Stimulated activated memory B cell treated with anti-CD40 and anti-IgM and Interleukin-4, amounts not matched to agents 10 μg/mL and 1 μg/mL and 100 μg/mL, for 72 hours (primary cell): ENCODE measurements around the gene TTLL3.

Experiments used
- ATAC-seq: fragments of 150-1000 bp; cut with Tn5 transposase; 2 replicates; pipeline ENCODE4 v1.10.0; 2021
- H3K27ac Mint-ChIP-seq: one replicate; pipeline ENCODE4 v1.8.0; 2022; ENCODE audit warnings: mild to moderate bottlenecking, mixed read lengths
- H3K27me3 Mint-ChIP-seq: one replicate; pipeline ENCODE4 v1.8.0; 2022; ENCODE audit warnings: mixed read lengths
- H3K36me3 Mint-ChIP-seq: one replicate; pipeline ENCODE4 v1.8.0; 2022; ENCODE audit warnings: mixed read lengths
- H3K4me1 Mint-ChIP-seq: one replicate; pipeline ENCODE4 v1.8.0; 2022; ENCODE audit warnings: mixed read lengths
- H3K4me3 Mint-ChIP-seq: one replicate; pipeline ENCODE4 v1.8.0; 2022; ENCODE audit warnings: mild to moderate bottlenecking, moderate library complexity, mixed read lengths
- H3K9me3 Mint-ChIP-seq: one replicate; pipeline ENCODE4 v1.8.0; 2022; ENCODE audit warnings: mixed read lengths

Gene TTLL3

DNA sequence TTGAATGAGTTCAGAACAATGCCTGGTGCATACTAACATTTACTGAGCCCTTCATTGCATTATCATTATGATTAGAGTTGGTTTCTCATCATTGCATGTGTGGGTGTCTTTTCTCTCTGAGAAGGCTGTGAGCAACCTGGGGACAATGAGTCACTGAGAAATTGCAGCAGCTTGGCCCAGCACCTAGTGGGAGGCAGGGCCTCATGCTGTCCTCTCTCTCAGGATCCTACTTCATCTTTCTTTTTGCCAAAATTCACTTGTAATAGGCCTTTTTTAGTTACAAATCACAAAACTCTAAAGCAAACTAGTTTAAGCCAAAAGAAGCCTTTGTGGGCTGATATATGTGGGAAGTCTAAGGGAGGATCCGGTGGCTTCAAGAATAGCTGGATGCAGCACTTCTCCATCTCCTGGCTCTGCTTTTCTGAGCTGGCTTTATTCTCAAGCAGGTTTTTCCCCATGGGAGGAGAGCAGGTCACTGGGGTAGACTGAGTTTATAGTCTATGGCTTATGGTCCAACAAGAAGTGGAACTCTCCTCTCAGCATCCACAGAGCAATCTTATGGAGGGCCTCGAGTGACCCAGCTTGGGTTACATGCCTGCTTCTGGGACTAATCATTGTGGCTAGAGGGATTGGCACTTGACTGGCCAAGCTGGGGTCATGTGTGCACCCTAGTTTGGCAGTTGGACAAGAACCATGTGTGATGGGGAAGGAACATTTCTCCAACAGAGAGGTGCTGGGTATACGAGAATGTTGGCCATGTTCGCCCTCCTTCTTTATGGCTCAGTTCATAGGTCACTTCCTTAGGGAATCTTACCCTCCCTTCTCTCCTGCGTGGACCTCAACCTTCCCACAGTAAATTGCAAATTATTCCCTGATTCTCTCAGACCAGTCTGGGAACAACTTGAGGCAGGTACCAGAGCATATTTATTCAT is 31.7 kb upstream of the TTLL3 start:
- Mint-ChIP-seq H3K27ac (peak overlapping the region; percentile 97), H3K36me3 (peaks cover 20% of the 10 kb centered on the region), H3K4me1 (peaks cover 63% of the 10 kb centered on the region), H3K27me3 (no peaks in the 10 kb centered on the region), H3K9me3 (no peaks in the 10 kb centered on the region), H3K4me3 (no peak overlapping the region)
- ATAC-seq, result peak; percentile 55

DNA sequence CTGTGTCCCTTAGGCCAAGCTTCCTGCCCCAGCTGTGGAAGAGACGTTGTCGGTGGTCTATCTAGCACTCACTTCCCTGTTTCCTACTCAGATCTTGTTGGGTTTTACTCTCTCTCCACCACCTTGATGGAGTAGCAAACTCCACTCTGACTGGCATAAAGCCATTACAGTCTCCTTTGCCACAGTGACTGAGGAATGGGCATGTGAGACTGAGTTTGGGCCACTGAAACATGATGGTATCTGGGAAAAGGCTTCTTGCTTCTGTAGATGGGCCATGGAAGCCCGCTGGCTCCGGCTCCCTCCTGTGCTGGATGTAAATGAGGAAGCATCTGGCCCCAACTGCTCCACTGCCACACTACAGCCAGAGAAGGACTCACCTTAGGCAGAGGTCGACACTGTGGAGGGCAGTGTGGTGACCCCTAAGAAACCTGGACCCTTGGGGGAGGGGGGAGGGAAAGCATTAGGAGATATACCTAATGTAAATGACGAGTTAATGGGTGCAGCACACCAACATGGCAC is 30.9 kb upstream of the TTLL3 start:
- no peaks in the 10 kb centered on the region for H3K9me3 Mint-ChIP-seq
- H3K27ac Mint-ChIP-seq, result peak overlapping the region; percentile 97
- H3K4me1 Mint-ChIP-seq, result peaks cover 63% of the 10 kb centered on the region
- H3K27me3 Mint-ChIP-seq, result no peaks in the 10 kb centered on the region
- ATAC-seq, result no peak
- H3K36me3 Mint-ChIP-seq, result peaks cover 27% of the 10 kb centered on the region
- no peak overlapping the region for H3K4me3 Mint-ChIP-seq

DNA sequence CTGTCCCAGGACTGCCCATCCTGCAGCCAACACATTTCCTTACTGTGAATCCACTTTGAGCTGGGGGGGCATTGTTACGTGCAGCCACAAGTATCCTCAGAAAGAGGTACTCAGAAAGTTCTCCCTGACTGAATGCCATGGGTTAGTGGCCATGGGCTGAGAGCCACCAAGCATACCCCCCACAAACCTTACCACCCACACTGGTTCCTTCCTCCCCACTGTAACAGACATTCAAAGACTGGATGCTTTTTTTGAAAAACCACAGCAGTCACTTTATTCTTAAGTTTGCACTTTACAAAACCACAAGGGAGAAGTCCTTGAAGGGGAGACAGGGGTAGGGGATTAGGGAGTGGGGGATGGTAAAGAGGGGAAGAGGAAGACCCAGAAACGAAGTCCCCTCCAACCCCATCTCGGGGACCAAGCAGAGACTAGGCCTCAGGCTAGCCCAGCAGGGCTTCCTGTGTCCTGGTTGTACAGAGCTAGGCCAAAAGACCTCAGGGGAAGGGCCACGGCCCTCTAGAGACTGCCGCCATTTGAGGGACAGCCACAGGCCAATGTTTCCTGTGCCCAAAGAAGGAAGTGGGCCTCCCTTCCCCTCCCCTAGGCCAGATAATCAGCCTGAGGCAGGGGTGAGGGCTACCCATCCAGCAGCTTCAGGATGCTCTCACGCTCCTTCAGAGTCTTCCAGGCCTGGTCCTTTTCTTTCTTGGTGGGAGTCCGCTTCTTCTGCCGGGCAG is 30.2 kb upstream of the TTLL3 start:
- Mint-ChIP-seq H3K36me3 (peaks cover 29% of the 10 kb centered on the region), H3K4me3 (peak overlapping the region; percentile 55), H3K9me3 (no peaks in the 10 kb centered on the region), H3K27ac (peak overlapping the region; percentile 97), H3K4me1 (peaks cover 63% of the 10 kb centered on the region), H3K27me3 (no peaks in the 10 kb centered on the region)
- ATAC-seq, result peak; percentile 93

DNA sequence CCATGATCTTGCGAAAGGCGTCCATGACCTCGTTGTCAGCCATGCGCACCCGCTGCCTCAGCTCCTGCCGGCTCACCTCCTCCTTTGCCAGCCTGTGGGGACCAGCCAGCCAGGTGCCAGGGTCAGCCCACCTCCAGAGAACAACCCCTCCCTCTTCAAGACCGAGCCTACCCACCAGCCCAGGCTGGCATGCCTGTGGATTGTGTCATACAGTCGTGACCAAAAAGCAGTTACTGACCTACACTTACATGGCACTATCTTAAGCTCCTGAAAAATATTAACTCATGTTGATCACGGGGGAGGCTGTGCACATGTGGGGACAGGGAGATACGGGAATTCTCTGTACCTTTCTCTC is 29.6 kb upstream of the TTLL3 start:
- H3K9me3 Mint-ChIP-seq, result no peaks in the 10 kb centered on the region
- peak overlapping the region; percentile 97 for H3K27ac Mint-ChIP-seq
- peaks cover 35% of the 10 kb centered on the region for H3K36me3 Mint-ChIP-seq
- peak overlapping the region; percentile 55 for H3K4me3 Mint-ChIP-seq
- H3K27me3 Mint-ChIP-seq, result no peaks in the 10 kb centered on the region
- H3K4me1 Mint-ChIP-seq, result peaks cover 63% of the 10 kb centered on the region
- ATAC-seq, result peak; percentile 1

DNA sequence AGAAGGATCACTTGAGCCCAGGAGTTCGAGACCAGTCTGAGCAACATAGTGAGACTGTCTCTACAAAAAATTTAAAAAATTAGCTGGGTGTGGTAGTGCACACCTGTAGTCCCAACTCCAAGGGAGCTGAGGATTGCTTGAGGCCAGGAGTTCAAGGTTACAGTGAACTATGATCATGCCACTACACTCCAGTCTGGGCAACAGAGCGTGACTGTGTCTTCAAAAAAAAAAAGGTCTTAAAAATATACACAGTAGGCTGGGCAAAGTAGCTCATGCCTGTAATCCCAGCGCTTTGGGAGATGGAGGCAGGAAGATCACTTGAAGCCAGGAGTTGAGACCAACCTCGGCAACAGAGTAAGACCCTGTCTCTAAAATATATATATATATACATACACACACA is 29.2 kb upstream of the TTLL3 start:
- no peaks in the 10 kb centered on the region for H3K27me3 Mint-ChIP-seq
- peaks cover 40% of the 10 kb centered on the region for H3K36me3 Mint-ChIP-seq
- H3K4me3 Mint-ChIP-seq, result peak overlapping the region; percentile 55
- peaks cover 63% of the 10 kb centered on the region for H3K4me1 Mint-ChIP-seq
- H3K9me3 Mint-ChIP-seq, result no peaks in the 10 kb centered on the region
- peak overlapping the region; percentile 97 for H3K27ac Mint-ChIP-seq
- no peak for ATAC-seq

DNA sequence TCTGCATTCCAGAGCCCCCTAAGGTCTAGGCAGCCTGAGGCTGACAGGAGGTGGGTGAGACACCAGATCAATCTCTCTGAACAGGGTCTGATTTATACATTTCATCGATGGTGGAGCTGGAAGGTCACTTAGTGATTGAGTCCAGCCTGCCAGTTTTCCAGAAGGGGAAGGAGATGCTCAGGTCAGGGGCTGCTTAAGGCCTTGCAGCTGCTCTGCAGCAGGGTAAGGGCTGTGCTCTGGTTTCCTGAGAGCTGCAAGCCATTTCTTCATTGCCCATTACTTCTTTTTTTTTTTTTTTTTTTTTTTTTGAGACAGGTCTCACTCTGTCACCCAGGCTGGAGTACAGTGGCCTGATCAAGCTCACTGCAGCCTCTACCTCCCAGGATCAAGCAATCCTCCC is 28.5 kb upstream of the TTLL3 start:
- H3K9me3 Mint-ChIP-seq, result no peaks in the 10 kb centered on the region
- no peak for ATAC-seq
- no peak overlapping the region for H3K4me3 Mint-ChIP-seq

DNA sequence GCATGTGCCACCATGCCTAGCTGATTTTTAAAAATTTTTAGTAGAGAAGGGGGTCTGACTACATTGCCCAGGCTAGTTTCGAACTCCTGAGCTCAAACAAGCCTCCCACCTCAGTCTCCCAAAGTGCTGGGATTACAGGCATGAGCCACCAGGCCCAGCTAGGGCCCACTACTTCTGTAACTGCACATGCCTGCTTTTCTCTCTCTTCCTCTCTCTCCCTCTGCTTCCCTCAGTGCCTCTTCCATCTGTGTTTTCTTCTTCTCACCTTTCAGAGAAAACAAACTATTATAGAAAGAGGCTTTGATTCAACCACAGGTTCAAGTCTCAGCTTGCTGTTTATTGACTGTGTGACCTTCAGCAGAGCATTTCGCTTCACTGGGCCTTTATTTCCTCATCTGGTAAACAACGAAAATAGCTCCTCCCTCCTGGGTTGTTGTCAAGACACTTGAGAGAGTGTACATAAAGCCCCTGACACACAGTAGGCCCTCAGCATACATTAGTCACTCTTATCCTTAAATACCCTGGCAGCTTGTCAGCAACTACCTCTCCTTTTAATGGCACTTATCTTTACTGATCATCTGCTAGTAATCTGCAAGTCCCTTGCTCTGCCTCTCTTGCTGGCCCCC is 28.0 kb upstream of the TTLL3 start:
- Mint-ChIP-seq H3K36me3 (peaks cover 51% of the 10 kb centered on the region), H3K4me3 (peak overlapping the region; percentile 26), H3K27ac (peak overlapping the region; percentile 97), H3K9me3 (no peaks in the 10 kb centered on the region), H3K4me1 (peaks cover 58% of the 10 kb centered on the region), H3K27me3 (no peaks in the 10 kb centered on the region)
- ATAC-seq, result no peak

More for the DNA sequence above, 28.5 kb upstream of the TTLL3 start:
- peak overlapping the region; percentile 97 for H3K27ac Mint-ChIP-seq
- peaks cover 46% of the 10 kb centered on the region for H3K36me3 Mint-ChIP-seq
- H3K27me3 Mint-ChIP-seq, result no peaks in the 10 kb centered on the region
- peaks cover 62% of the 10 kb centered on the region for H3K4me1 Mint-ChIP-seq

DNA sequence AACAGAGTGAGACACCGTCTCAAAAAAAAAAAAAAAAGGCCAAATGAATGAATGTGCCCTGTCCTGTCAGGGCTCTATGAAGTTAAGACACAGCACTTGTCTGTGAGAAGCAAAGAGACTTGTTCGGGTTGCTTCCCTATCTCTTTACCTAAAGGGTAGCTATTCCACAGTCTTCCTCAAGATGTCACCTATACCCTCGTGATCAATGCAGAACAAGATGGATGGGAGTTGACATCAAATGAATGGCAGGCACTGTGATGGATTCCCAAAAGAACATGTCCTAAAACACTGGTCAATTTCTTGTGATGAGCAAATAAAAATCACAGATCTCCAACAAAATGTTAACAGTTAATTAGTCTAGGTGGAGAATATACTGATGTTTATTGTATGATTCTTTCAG is 27.3 kb upstream of the TTLL3 start:
- peak overlapping the region; percentile 97 for H3K27ac Mint-ChIP-seq
- H3K4me3 Mint-ChIP-seq, result no peak overlapping the region
- H3K9me3 Mint-ChIP-seq, result no peaks in the 10 kb centered on the region
- peaks cover 58% of the 10 kb centered on the region for H3K4me1 Mint-ChIP-seq
- no peaks in the 10 kb centered on the region for H3K27me3 Mint-ChIP-seq
- peaks cover 58% of the 10 kb centered on the region for H3K36me3 Mint-ChIP-seq
- no peak for ATAC-seq

DNA sequence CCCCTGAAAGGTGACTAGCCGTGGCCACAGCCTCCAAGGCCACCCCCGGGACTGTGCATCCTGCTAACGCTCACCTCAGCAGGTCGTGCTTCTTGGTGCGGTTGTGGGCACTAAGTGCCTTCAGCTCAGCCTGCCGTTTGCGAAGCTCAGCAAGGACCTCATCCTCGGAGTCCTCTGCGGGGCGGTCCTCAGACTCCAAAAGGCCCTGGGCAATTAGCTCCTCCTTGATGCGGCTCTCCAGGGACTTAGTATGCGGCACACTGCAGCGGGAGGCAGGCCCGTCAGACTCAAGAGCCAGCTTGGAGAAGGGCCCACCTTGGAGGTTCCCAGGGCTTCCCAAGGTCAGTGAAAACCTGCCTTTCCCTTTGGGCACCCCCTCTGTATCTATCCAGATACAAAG is 26.1 kb upstream of the TTLL3 start:
- Mint-ChIP-seq H3K4me3 (no peak overlapping the region), H3K4me1 (peaks cover 49% of the 10 kb centered on the region), H3K36me3 (peaks cover 68% of the 10 kb centered on the region), H3K27me3 (no peaks in the 10 kb centered on the region), H3K27ac (no peak overlapping the region), H3K9me3 (no peaks in the 10 kb centered on the region)
- ATAC-seq, result no peak

DNA sequence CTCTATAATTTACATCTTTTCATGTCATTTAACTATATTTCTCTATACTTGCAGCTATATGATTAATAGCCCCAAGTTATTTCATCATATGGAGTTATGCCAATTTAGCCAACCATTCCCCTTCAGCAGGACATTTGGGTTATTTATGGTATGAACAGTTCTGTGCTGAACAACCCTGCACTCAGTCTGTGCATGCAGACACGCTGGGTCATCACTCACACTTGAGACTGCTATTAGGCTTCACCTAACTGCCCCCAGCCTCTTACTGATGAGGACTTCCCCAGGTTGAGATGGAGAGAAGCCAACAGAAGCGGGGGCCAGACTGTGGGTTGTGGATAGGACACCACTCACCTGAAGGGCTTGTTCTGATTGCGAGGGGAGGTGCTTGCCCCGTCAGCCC is 25.1 kb upstream of the TTLL3 start:
- Mint-ChIP-seq H3K4me1 (peaks cover 42% of the 10 kb centered on the region), H3K36me3 (peaks cover 78% of the 10 kb centered on the region)
- no peak for ATAC-seq

DNA sequence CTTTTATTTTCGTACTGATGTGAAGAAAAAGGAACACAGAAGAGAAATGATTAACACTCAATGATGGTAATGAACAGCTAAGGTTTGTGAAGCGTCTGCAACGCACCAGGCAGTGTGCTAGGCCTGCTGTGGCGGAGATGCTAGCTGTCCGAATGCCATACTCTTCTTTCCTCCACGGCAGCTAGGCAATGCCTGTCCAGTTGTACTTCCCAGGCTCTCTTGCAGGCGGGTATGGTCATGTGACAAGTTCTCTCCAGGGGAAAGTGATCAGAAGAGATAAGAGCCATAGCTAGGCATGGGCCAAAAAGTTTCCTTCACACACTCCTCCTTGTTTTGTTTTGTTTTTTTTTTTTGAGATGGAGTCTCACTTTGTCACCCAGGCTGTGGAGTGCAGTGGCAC is 24.5 kb upstream of the TTLL3 start:
- no peak for ATAC-seq

More for the DNA sequence above, 25.1 kb upstream of the TTLL3 start:
- no peak overlapping the region for H3K27ac Mint-ChIP-seq
- H3K27me3 Mint-ChIP-seq, result no peaks in the 10 kb centered on the region
- no peaks in the 10 kb centered on the region for H3K9me3 Mint-ChIP-seq
- H3K4me3 Mint-ChIP-seq, result no peak overlapping the region

DNA sequence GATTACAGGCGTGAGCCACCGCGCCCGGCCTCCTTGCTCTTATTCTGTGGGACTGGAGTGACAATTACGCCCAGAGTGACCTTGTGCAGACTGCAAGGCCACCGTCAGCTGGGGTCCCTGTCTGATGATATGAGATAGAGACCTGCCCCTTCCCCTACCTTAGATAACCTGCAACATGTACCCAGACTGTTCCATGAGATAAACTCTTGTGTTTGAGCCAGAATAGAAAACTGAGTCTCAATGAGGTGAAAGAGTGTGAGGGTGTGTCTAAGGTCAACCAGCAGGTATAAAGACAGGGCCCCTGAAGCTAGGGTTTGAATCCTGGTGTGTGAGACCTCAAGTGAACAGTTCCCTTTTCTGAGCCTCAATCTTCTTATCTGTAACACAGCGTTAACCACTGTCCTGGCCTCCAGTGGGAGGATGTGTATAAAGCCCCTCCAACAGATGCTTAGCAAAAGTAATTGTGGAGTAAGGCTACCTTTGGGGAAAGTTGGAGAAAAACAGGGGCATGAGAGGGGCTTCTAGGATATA is 23.8 kb upstream of the TTLL3 start:
- H3K9me3 Mint-ChIP-seq, result no peaks in the 10 kb centered on the region
- no peak for ATAC-seq
- H3K4me3 Mint-ChIP-seq, result no peak overlapping the region
- no peak overlapping the region for H3K27ac Mint-ChIP-seq
- H3K36me3 Mint-ChIP-seq, result peaks cover 79% of the 10 kb centered on the region
- no peaks in the 10 kb centered on the region for H3K27me3 Mint-ChIP-seq
- H3K4me1 Mint-ChIP-seq, result peaks cover 41% of the 10 kb centered on the region

More for the DNA sequence above, 24.5 kb upstream of the TTLL3 start:
- Mint-ChIP-seq H3K27me3 (no peaks in the 10 kb centered on the region), H3K4me3 (no peak overlapping the region), H3K27ac (no peak overlapping the region), H3K36me3 (peaks cover 81% of the 10 kb centered on the region), H3K4me1 (peaks cover 42% of the 10 kb centered on the region), H3K9me3 (no peaks in the 10 kb centered on the region)

DNA sequence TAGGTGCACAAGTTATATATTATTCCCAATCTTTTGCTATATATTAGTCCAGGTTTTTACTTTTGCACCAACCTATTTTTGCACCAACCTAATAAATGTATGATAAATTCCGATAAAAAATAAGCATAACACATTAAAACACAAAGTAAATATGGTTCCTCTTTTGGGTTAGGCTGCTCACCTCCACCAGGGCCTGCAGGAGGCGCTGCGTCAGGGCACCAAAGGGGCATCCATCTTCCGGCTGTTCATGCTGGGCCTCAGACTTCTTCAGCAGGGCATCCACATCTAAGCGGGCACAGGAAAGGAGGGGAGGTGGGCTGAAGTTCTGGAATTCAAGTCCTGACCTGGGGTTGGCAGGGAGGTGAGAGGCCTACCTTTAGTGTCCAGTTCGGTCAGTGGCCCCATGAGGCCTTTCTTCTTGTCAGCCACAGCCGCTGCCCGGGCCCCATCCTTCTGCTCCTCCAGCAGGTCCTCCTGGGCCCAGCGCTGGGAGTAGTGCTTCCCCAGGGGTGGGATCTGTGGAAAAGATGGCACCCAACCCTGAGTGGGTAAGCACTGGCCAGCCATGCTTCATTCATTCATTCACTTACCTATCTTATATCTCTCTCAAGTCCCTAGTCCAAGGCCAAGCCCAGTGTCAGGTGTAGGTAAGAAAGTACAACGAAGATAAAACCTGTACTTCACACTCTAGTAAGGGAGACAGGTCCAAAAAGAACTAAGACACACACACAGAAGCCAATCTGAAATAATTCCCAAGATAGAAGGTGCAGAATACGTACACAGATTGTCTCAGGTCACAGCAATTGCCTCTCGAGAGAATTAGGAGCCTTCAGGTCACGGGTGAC is 23.0 kb upstream of the TTLL3 start:
- H3K4me3 Mint-ChIP-seq, result no peak overlapping the region

DNA sequence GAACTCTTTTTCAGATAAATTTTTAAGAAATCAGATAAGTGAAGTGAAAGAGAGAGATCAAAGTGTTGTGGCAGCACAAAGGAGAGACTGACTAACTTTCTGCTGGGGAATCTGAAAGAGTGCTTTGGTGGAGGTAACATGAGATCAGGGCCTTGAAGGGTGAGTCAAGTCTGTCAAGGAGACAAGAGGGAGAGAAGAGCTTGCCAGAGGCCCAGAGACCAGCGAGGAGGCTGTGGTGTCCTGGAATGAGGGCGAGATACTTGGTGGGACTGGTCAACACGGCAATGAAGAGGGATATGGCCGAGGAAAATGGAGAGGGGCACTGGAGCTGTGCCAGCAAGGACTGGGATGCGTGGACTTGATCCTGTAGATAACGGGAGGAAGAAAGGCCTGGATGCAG is 22.3 kb upstream of the TTLL3 start:
- no peak for ATAC-seq
- Mint-ChIP-seq H3K27ac (peak overlapping the region; percentile 64), H3K36me3 (peaks cover 69% of the 10 kb centered on the region), H3K9me3 (no peaks in the 10 kb centered on the region), H3K4me3 (no peak overlapping the region), H3K4me1 (peaks cover 35% of the 10 kb centered on the region), H3K27me3 (no peaks in the 10 kb centered on the region)

More for the DNA sequence above, 23.0 kb upstream of the TTLL3 start:
- ATAC-seq, result no peak
- H3K27me3 Mint-ChIP-seq, result no peaks in the 10 kb centered on the region
- H3K27ac Mint-ChIP-seq, result peak overlapping the region; percentile 64
- H3K9me3 Mint-ChIP-seq, result no peaks in the 10 kb centered on the region
- peaks cover 75% of the 10 kb centered on the region for H3K36me3 Mint-ChIP-seq
- H3K4me1 Mint-ChIP-seq, result peaks cover 41% of the 10 kb centered on the region
